Testis (tissue), 2 donors: ENCODE results near the gene NEO1.

Experiments
- CTCF ChIP-seq, 3 experiments: fragments of 450-650 bp in 2 of 3; fragments of 200-600 bp in 1 of 3; sonication (generic) in 1 of 3; IDR thresholded peaks; one replicate each; pipeline ENCODE4 v1.5.1; 2016 to 2019; ENCODE audit warnings: antibody characterized with exemption in 3 of 3, mild to moderate bottlenecking in 2 of 3, moderate library complexity in 1 of 3
- POLR2A ChIP-seq: fragments of 450-650 bp; IDR thresholded peaks from one replicate; pipeline ENCODE4 v1.6.1; 2017; ENCODE audit warnings: antibody characterized with exemption, mild to moderate bottlenecking, moderate library complexity

GRCh38 chr15:73171711-73172110 lies 119.4 kb downstream of the NEO1 start:
- no peak for TF ChIP-seq CTCF (IDR thresholded peaks at IDR 0.05)
- no peak for TF ChIP-seq POLR2A
